ENCODE measurements around the gene COL6A1.

- TF ChIP-seq CTCF (IDR thresholded peaks at IDR 0.05), result no peak
- TF ChIP-seq POLR2A (IDR thresholded peaks at IDR 0.05), result no peak
- TF ChIP-seq EP300 (IDR thresholded peaks at IDR 0.05), result no peak
Measured at GRCh38 chr21:46038341-46038829, 56.8 kb downstream of the COL6A1 start.
